ENCODE measurements around the gene MRGPRG.
"Not testable (repeated sequence)": the region's sequence is repeated elsewhere in the genome, so short reads cannot be mapped to it uniquely, and the experiment has no call there.

MRGPRG gene

DNA sequence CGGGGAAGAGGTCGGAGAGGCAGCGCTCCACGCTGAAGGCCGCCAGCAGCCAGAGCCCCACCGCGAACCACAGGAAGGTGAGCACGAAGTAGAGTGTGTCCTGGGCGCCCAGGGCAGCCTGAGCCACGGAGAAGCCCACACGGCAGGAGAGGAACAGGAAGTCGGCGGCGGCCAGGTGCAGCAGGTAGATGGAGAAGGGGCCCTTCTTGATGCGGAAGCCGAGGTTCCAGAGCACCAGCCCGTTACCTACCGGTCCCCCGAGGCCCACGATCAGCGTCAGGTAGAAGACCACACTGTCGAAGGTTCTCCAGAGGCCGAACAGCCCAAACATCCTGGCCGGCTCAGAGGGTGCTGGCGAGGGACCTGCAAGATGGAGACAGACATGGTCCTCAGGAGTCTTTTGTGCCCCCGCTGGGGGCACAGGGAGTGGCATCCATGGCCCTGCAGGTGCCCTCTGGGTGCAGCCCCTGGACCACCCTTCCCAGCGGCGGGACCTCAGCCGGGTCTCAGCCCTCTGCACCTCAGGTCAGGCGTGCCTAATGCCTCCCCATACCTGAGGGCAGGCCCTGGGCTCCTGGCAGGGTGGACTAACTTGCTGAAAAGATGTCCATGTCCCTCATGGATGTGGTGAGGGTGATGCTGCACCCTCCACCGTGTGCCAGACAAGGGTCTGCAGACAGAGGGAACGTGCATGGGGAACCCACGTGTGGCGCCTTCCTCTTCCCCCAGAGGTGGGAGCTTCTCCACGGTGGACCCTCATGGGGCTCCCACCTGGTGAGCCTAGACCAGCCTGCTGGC is at the start of gene MRGPRG:
MRGPRG (minus strand) TSS at position 331 of the 798 bp plus-strand sequence; CDS start at position 331, 0 bp downstream.
- no peak for DNase-seq

- DNase-seq = not testable (repeated sequence)
These were observed 43.9 kb upstream of the MRGPRG start for GRCh38 chr11:3262548-3262947.

DNA sequence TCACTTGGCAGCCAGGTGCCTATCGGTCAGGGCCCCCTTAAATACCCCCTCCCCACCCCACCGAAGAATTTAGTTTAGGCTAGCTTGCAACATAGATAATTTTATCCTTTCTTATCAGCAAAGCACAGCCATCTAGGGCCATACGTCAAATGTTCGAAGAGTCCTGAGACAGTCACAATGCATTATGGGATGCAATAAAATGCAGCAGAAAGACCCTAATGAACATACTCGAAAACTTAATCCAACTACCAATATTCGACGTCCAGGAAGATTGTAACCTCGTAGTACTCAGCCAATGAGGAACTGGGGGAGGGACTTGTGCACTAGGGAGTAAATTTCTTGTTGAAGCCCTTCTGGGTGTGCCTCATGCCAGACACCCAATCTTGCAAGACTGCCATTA is 43.2 kb upstream of the MRGPRG start:
- DNase-seq = not testable (repeated sequence)

GRCh38 chr11:3257509-3257908 is 38.9 kb upstream of the MRGPRG start:
- DNase-seq = not testable (repeated sequence)

GRCh38 chr11:3255241-3255640 is 36.6 kb upstream of the MRGPRG start:
- DNase-seq = not testable (repeated sequence)

DNA sequence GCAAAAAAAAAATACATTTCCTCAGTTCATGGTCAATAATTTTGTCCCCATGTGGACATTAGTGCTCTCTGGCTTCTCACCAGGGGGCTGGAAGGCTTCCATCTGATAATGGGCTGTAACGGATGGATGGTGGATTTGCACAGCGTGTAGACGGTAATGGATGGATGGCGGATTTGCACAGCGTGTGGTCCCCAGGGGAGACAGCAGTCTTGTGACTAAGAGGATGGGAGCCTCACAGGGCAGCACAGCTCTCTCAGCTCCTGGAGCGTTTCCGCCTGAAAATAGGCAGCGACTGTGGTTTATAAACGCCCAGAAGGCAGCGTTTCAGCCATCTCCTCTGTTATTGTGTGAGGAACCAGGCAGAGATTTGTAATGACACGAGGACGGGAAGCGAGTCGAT is 36.2 kb upstream of the MRGPRG start:
- not testable (repeated sequence) for DNase-seq

GRCh38 chr11:3245071-3245470 is 26.5 kb upstream of the MRGPRG start:
- DNase-seq = peak; percentile 34

DNA sequence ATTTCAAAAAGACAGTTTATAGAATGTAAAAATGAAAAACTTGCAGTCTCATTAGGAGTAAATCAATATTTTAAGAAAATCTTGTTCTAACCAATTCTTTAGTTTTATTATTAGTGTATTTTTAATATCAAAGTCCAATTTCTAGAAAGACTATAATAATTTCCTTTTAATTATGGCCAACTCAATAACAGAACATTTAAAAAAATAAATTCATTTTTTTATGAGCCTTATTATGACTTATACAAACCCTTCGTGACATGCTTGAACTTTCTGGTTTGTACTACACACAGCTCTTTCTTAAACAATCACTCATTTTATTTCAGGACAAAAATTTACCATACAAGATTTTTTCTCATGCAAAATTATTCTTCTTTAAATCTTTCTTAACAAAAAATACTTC is 25.3 kb upstream of the MRGPRG start:
- DNase-seq = no peak

DNA sequence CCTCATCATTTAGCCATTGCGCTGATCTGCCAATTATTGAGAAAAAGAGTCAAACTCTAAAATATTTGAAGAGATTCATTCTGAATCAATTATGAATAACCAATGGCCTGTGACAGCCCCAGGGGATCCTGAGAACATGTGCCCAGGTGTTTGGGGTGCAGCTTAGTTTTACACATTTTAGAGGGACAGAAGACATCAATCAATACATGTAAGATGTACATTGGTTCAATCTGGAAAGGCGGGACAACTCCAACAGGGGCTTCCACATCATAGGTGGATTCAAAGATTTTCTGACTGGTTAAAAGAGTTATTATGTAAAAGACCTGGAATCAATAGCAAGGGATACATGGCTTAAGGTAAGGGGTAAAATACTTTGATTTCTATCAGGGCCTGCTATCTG is 18.5 kb upstream of the MRGPRG start:
- no peak for DNase-seq

DNA sequence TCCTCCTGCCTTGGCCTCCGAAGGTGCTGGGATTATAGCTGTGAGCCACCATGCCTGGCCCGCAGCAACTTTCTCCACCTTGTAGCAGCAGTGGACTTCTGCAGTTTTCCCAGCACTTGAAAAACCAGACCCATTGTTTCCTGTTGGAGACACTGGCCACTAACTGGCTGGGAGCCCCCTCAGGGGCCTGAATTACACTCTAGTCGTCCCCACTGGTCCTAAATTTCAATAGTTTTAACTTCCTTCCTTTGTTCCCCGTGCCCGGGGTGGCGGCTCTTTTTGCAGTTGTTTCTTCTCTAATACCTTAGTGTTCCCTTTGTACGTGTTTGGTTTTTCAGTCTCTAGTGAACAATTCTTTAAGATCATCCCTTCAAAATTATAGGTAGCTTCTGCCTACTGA is 16.2 kb upstream of the MRGPRG start:
- no peak for DNase-seq

- no peak for DNase-seq
These were observed 14.3 kb upstream of the MRGPRG start for GRCh38 chr11:3232956-3233355.

DNA sequence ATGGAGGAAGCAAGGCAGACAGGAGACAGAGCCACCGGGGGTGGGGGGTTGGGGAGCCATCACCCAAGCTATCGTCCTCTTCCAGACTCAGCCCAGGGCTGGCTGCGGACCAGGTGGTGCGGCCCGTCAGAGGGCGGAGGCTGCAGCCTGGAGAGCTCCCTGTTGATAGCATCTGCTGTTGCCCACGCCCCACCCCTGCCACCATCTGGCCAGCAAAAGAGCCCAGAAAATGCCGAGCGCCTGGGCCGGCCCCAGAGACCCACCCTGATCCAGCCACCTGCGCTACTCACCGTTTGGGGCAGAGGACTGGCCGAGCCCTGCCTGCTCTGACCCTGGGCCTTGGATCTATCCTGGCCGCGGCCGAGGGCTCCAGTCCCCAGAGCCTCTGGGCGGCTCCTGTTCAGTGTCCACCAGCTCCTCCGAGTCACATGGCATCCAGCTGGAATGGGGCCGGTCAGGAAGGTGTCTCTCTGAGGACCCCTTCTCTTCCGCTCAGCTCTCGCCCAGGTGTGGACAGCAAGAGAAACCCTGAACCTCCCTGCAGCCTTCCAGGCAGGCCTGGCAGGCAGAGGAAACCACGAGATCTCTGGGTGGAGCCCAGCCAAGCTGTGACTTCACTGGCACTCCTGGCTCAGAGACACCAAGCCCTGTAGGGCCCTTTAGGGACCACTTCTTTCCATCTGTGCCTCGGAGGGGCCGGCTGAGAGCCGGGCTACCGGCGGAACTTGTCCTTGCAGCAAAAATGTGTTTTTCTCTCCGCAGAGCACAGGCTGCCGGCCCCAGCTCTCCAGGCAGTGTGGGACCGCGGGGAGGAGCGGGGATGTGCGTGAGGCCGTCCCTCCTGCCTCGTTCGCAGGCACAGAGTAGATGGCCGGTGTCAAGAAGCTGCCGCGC is 13.5 kb upstream of the MRGPRG start, which contains the start of gene MRGPRE:
MRGPRE (minus strand) TSS at position 567 of the 894 bp plus-strand sequence. CDS start 3,618 bp downstream, outside the sequence.
- peak; percentile 87 for DNase-seq

DNA sequence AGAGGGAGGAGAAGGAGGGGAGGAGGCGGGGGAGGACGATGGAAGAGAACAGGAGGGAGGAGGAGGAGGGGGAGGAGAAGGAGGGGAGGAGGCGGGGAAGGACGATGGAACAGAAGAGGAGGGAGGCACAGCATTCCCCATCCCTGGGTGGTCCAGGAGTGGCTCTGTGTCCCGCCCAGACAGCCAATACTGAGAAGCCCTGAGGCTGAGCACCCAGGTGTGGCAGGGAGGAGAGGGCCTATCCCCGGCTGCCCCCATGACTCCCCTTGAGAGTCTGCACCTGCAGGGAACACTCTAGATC is 12.9 kb upstream of the MRGPRG start:
- no peak for DNase-seq

DNA sequence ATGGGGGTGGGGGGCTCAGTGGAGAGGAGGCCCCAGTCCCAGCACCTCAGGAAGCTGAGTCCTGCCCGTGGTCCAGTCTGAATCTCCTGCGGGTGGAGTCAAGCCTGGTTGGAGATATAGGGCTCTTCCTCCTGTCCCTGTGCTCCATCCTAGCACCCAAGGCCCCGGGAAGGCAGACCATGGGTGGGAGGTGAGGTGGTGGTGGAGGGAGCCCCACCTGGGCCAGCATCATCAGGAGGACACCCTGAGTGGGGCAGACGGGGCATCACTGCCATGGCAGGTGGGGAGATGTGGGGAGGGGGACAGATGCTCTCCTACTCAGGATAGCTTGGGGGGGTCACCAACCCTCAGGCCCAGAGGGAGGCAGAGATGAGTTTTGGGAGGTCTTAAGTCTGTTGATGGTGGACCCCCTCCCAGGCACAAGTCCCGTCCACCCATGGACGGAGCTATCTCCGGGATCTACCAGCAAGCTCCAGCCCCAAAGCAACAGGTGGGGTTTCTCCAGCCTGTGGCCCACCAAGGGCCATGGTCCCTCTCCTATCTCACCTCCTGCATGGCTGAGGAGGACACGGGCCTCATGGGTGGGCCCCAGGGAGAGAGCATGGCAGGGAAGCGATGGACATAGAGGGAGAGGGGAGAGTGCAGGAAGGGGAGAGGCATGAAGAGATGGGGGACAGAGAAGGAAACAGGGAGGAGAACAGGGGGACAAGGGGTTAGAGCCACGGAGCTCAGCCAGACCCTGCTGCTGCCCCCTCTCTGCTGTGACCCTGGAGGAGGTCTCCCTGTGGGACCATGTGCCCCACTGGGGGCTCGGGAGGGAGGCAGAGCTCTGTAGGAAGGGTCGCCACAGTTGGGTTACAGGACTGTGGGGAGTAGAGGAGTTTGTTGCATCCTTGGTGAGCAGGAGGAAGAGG is 12.3 kb upstream of the MRGPRG start:
- no peak for DNase-seq

GRCh38 chr11:3229673-3230630 is 11.3 kb upstream of the MRGPRG start:
- no peak for DNase-seq

GRCh38 chr11:3228445-3228829 is 9.8 kb upstream of the MRGPRG start:
- no peak for DNase-seq

DNA sequence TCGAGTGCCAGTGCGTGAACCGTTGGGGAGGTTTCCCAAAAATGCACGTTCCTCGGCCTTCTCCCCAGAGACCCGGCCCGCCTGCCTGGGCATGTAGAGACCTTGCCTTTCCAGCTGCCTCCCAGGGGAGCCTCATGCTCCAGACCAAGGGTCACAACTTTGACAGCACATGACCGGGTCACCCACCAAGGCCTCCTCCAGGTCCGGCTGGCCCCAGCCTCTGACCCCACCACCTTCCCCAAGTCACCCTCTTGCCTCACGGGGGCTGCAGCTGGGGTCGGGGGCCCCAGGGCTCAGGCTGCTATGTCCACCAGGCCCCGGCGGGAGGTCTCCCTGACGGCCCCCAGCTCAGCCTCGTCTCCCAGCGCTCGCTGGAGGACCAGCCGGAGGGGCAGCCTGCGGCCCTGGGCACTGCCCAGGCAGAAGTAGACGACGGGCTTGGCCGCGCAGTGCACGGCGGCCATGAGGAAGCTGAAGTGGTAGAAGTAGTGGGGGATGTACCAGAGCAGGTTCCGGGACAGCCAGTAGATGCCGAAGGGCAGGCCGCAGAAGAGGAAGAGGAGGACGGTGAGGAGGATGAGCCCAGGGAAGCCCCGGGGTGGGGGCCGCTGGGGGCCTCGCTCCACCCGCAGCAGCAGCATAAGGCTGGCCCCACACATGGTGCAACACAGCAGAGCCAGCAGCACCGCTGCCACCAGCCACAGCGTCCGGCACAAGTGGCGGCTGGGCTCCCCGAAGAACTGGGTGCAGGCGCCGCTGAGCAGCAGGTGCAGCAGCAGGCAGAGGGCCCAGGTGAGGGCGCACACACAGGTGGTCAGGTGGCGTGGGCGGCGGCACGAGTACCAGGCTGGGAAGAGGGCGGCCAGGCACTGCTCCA is 9.2 kb upstream of the MRGPRG start:
- DNase-seq = no peak

GRCh38 chr11:3226846-3227567 is 8.4 kb upstream of the MRGPRG start:
- no peak for DNase-seq

- no peak for DNase-seq
These were observed 7.5 kb upstream of the MRGPRG start for GRCh38 chr11:3225826-3226750.

Measured in NCI-H1092 (cell line).